ENCODE data around the gene FANCI. TPM values are rescaled to one million over a fixed set of nuclear protein-coding genes. Genes with fewer than 3 reads are reported as not detected.

Gene FANCI
- total and polyA plus RNA-seq, 2 of the 13 experiments (the other 11 are each of a cell fraction or from before 2014, with no cell fraction given) = 15.7 to 68.8 TPM

GRCh38 chr15:89361451-89362202, 117.8 kb downstream of the FANCI start (continued):
- TF ChIP-seq ETV6 (CRISPR knock-in tag; conservative IDR thresholded peaks at IDR 0.05) (peak; percentile 93), RARA (CRISPR knock-in tag; IDR thresholded peaks at IDR 0.05) (peak; percentile 58), ZNF296 (CRISPR knock-in tag; conservative IDR thresholded peaks at IDR 0.05) (peak; percentile 90), NFE2L2 (IDR thresholded peaks at IDR 0.05; ENCODE audit: low read length) (no peak), KDM3A (CRISPR knock-in tag; IDR thresholded peaks at IDR 0.05; ENCODE audit: low read depth) (no peak), ZNF552 (CRISPR knock-in tag; IDR thresholded peaks at IDR 0.05; ENCODE audit: borderline replicate concordance) (peak; percentile 69; the same call in 1 of the 2 replicates), TAF1 (CRISPR knock-in tag; IDR thresholded peaks at IDR 0.05) (no peak), BRCA1 (CRISPR knock-in tag; IDR thresholded peaks at IDR 0.05) (0 out of 2 replicates have a peak, but pooled peaks have one; percentile 32), MXD3 (CRISPR knock-in tag; IDR thresholded peaks at IDR 0.05) (peak; percentile 95), ZNF784 (CRISPR knock-in tag; IDR thresholded peaks at IDR 0.05; ENCODE audit: borderline replicate concordance) (no peak), MIER3 (CRISPR knock-in tag; IDR thresholded peaks at IDR 0.05; ENCODE audit: borderline replicate concordance) (no peak; the same call in 1 of the 2 replicates), ZNF660 (CRISPR knock-in tag; IDR thresholded peaks at IDR 0.05; ENCODE audit: borderline replicate concordance, low read depth) (no peak), SIX4 (CRISPR knock-in tag; IDR thresholded peaks at IDR 0.05) (peak; percentile 56; the same call in 1 of the 2 replicates), TFE3 (CRISPR knock-in tag; IDR thresholded peaks at IDR 0.05) (peak; percentile 77), NFE2L1 (CRISPR knock-in tag; IDR thresholded peaks at IDR 0.05; ENCODE audit: borderline replicate concordance) (no peak), MXD4 (CRISPR knock-in tag; IDR thresholded peaks at IDR 0.05) (peak; percentile 71; the same call in 1 of the 2 replicates), ZNF232 (CRISPR knock-in tag; IDR thresholded peaks at IDR 0.05; ENCODE audit: borderline replicate concordance) (peak; percentile 96), ERF (CRISPR knock-in tag; IDR thresholded peaks at IDR 0.05) (peak; percentile 82), TMF1 (CRISPR knock-in tag; IDR thresholded peaks at IDR 0.05; ENCODE audit: low read depth) (peak; percentile 71; the same call in 1 of the 2 replicates), AHR (CRISPR knock-in tag; IDR thresholded peaks at IDR 0.05) (peak; percentile 94; the same call in 1 of the 2 replicates), PCBP1 (IDR thresholded peaks at IDR 0.05; ENCODE audit: borderline replicate concordance, low read depth, low read length) (no peak), SAP130 (CRISPR knock-in tag; IDR thresholded peaks at IDR 0.05; ENCODE audit: low read depth) (peak; percentile 72), BORCS8-MEF2B (CRISPR knock-in tag; IDR thresholded peaks at IDR 0.05) (peak; percentile 94), ZBTB39 (CRISPR knock-in tag; IDR thresholded peaks at IDR 0.05) (no peak), ZFP90 (CRISPR knock-in tag; IDR thresholded peaks at IDR 0.05; ENCODE audit: borderline replicate concordance) (0 out of 2 replicates have a peak, but pooled peaks have one; percentile 50)
- TF ChIP-seq, protein P1, sequence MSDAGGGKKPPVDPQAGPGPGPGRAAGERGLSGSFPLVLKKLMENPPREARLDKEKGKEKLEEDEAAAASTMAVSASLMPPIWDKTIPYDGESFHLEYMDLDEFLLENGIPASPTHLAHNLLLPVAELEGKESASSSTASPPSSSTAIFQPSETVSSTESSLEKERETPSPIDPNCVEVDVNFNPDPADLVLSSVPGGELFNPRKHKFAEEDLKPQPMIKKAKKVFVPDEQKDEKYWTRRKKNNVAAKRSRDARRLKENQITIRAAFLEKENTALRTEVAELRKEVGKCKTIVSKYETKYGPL (CRISPR knock-in tag; IDR thresholded peaks at IDR 0.05) = peak; percentile 79; the same call in 1 of the 2 replicates

All from HepG2 (cell line).